DOHH2 (cell line): ENCODE data around the gene PPP1CC.

Experiments used
- EZH2phosphoT487 ChIP-seq: fragments of 200-600 bp; sonication (generic); IDR thresholded peaks from 2 replicates; pipeline ENCODE4 v1.6.1; 2017; ENCODE audit warnings: borderline replicate concordance, mild to moderate bottlenecking, antibody characterized with exemption, low read length, moderate library complexity, mixed read lengths
- TF ChIP-seq, protein P1 (sequence below): fragments of 200-600 bp; sonication (generic); IDR thresholded peaks from one replicate; pipeline ENCODE4 v1.5.1; 2014; ENCODE audit warnings: antibody characterized with exemption, mild to moderate bottlenecking, low read depth, low read length; ENCODE audit not compliant: poor library complexity, severe bottlenecking

DNA sequence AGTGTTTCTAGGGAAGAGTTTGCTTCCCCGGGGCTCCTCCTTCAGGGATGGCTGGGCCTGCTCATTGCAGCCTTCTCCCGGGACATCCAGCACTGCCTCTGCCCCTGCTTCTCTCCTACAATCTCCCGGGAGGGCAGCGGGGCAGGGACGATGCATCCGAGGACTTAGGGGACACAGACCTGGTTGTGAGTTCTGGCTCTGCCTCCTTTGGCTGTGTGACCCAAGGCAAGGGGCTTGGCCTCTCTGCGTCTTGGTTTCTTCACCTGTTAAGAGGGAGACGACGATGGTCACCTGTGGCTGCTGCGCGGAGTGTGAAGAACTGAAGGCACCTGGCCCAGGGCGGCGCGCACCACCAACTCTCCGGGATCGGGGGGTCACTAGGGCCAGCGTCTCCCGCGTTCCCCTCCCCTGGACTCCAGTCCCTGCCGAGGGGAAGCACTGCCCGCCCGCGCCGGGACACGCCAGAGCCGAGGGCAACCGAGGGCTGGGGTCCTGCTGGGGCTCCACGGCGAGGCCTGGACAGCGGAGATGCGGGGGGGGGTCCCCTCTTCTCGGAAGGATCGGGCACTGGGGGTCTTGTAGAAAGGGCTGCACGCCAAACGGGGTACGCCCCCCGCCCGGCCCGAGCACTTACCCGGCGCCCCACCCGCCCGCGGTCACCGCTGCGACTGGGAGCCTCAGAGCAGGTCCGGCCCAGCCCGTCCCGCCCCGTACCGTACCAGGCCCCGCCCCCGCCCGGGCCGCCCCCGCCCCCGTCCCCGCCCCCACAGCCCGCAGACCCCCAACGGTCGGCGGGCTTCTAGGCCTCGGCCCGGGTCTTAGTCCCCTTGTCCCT lies 54.0 kb downstream of the PPP1CC start, which contains the start of gene HVCN1:
- TF ChIP-seq, protein P1, sequence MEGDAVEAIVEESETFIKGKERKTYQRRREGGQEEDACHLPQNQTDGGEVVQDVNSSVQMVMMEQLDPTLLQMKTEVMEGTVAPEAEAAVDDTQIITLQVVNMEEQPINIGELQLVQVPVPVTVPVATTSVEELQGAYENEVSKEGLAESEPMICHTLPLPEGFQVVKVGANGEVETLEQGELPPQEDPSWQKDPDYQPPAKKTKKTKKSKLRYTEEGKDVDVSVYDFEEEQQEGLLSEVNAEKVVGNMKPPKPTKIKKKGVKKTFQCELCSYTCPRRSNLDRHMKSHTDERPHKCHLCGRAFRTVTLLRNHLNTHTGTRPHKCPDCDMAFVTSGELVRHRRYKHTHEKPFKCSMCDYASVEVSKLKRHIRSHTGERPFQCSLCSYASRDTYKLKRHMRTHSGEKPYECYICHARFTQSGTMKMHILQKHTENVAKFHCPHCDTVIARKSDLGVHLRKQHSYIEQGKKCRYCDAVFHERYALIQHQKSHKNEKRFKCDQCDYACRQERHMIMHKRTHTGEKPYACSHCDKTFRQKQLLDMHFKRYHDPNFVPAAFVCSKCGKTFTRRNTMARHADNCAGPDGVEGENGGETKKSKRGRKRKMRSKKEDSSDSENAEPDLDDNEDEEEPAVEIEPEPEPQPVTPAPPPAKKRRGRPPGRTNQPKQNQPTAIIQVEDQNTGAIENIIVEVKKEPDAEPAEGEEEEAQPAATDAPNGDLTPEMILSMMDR = no peak
- no peak for TF ChIP-seq EZH2phosphoT487
